K562 (cell line): ENCODE data around the gene GPR75. TPM values are rescaled to one million over a fixed set of nuclear protein-coding genes. Genes with fewer than 3 reads are reported as not detected.

Experiments used
- ATAC-seq: fragments of 200-7000 bp; cut with Tn5 transposase; 3 replicates; pipeline ENCODE4 v1.9.1; 2020; ENCODE audit warnings: moderate library complexity
- BruUV-seq: library from RNA; stranded (reverse); fragments of 400-500 nt; replicated peaks from 2 replicates; lab custom pipeline; 2021; lab: Mats Ljungman, UMichigan
- CTCF ChIA-PET: fragments of 300-600 bp; formaldehyde crosslinking; extraction: SDS; loops from one replicate; lab custom pipeline; 2021; ENCODE audit warnings: low intra/inter-chr PET ratio; lab: Yijun Ruan, JAX
- POLR2A ChIA-PET: fragments of 300-600, 350-650 bp; sonication (Branson Sonifier 250); formaldehyde crosslinking; extraction: SDS; loops from one replicate; lab custom pipeline; 2021; ENCODE audit warnings: antibody characterized with exemption, inconsistent platforms; lab: Yijun Ruan, JAX
- DNase-seq, 4 experiments: peaks; one replicate each; pipeline versions ENCODE4 v3.0.0 to v3.0.0-alpha.2; 2011 to 2018; ENCODE audit warnings: low spot score in 3 of 4, mixed read lengths in 3 of 4; ENCODE audit errors: extremely low read depth in 1 of 4
- FAIRE-seq: peaks from 2 replicates; lab custom pipeline; 2011; peaks lifted over from hg19 to GRCh38; lab: Jason Lieb, UNC
- H2AFZ ChIP-seq: 2 replicates; pipeline ENCODE4 v1.6.0; 2011; ENCODE audit warnings: low read depth, low read length, control low read depth, inconsistent platforms
- H3K27ac ChIP-seq: fragments of 200-600 bp; 3 replicates; pipeline ENCODE4 v1.8.0; 2011; ENCODE audit warnings: low read depth, mild to moderate bottlenecking, control low read depth, inconsistent platforms, low read length, moderate library complexity, mixed read lengths; ENCODE audit errors: extremely low read depth
- H3K27me3 ChIP-seq, 2 experiments: fragments of 300-600 bp in 1 of 2; 2 replicates in 1 of 2; 3 replicates in 1 of 2; pipeline versions ENCODE4 v1.6.0 to v1.8.0; 2011; ENCODE audit warnings: inconsistent platforms in 2 of 2, low read length in 2 of 2, mild to moderate bottlenecking in 1 of 2, mixed read lengths in 1 of 2, moderate library complexity in 1 of 2; ENCODE audit not compliant: control insufficient read depth in 2 of 2, insufficient read depth in 2 of 2
- H3K36me3 ChIP-seq: fragments of 300-600 bp; 3 replicates; pipeline ENCODE4 v1.8.0; 2011; ENCODE audit warnings: mild to moderate bottlenecking, low read length, inconsistent platforms; ENCODE audit not compliant: control insufficient read depth, insufficient read depth
- H3K4me1 ChIP-seq, 2 experiments: fragments of 200-600 bp in 1 of 2; replicated peaks in 1 of 2; 2 replicates in 1 of 2; 3 replicates in 1 of 2; pipeline versions ENCODE4 v1.5.1 to v1.8.0; 2011; ENCODE audit warnings: inconsistent platforms in 2 of 2, low read length in 2 of 2, mild to moderate bottlenecking in 1 of 2, mixed read lengths in 1 of 2, moderate library complexity in 1 of 2; ENCODE audit not compliant: control insufficient read depth in 2 of 2, insufficient read depth in 2 of 2
- H3K4me2 ChIP-seq: 2 replicates; pipeline ENCODE4 v1.6.1; 2011; ENCODE audit warnings: low read length, control low read depth, inconsistent platforms, mixed read lengths; ENCODE audit not compliant: insufficient read depth
- H3K4me3 ChIP-seq: fragments of 200-600 bp; sonication (generic), shearing (Covaris generic); 2 replicates; pipeline ENCODE4 v1.5.1; 2016; ENCODE audit warnings: control low read depth, inconsistent platforms
- H3K79me2 ChIP-seq: fragments of 200-600 bp; 3 replicates; pipeline ENCODE4 v1.8.0; 2011; ENCODE audit warnings: low read length, inconsistent platforms; ENCODE audit not compliant: control insufficient read depth, insufficient read depth
- H3K9ac ChIP-seq, 2 experiments: 2 replicates each; pipeline versions ENCODE4 v1.6.0 to v1.6.1; 2011; ENCODE audit warnings: low read depth in 2 of 2, low read length in 2 of 2, control low read depth in 1 of 2, inconsistent platforms in 1 of 2, mild to moderate bottlenecking in 1 of 2, mixed read lengths in 1 of 2; ENCODE audit not compliant: insufficient read depth in 1 of 2
- H3K9me1 ChIP-seq: one replicate; pipeline ENCODE4 v1.6.0; 2011; ENCODE audit warnings: inconsistent platforms, mild to moderate bottlenecking, low read length, moderate library complexity; ENCODE audit not compliant: control insufficient read depth, insufficient read depth
- H3K9me3 ChIP-seq: replicated peaks from 2 replicates; pipeline ENCODE4 v1.5.1; 2011; ENCODE audit warnings: low read depth, low read length, inconsistent platforms; ENCODE audit not compliant: control insufficient read depth, insufficient read depth
- H4K20me1 ChIP-seq: replicated peaks from 2 replicates; pipeline ENCODE4 v1.6.1; 2011; ENCODE audit warnings: low read length, inconsistent platforms, mixed read lengths; ENCODE audit not compliant: control insufficient read depth, insufficient read depth
- ATF1 ChIP-seq, 2 experiments: fragments of 450-650 bp in 1 of 2; IDR thresholded peaks; 2 replicates each; pipeline ENCODE4 v1.6.1; 2016; ENCODE audit warnings: missing compliant biosample characterization in 1 of 2, missing genetic modification characterization in 1 of 2
- ELF1 ChIP-seq: fragments of 200-800 bp; sonication (Bioruptor generic); IDR thresholded peaks from 2 replicates; pipeline ENCODE4 v1.6.1; 2016; ENCODE audit warnings: missing genetic modification characterization, missing compliant biosample characterization
- KAT8 ChIP-seq: fragments of 450-650 bp; IDR thresholded peaks from 2 replicates; pipeline ENCODE4 v1.6.1; 2016; ENCODE audit warnings: low read depth, mild to moderate bottlenecking
- NR2C2 ChIP-seq, 2 experiments: fragments of 200-800 bp in 1 of 2; sonication (Bioruptor generic) in 1 of 2; sonication (generic) in 1 of 2; formaldehyde crosslinking in 1 of 2; IDR thresholded peaks; 2 replicates each; pipeline versions ENCODE4 v1.6.1 to v1.8.0; 2016 to 2022; ENCODE audit warnings: mild to moderate bottlenecking in 1 of 2, missing compliant biosample characterization in 1 of 2, missing genetic modification characterization in 1 of 2, missing genetic modification reagents in 1 of 2
- POLR2A ChIP-seq: fragments of 450-650 bp; conservative IDR thresholded peaks from 2 replicates; pipeline ENCODE4 v1.6.1; 2016
- PTBP1 ChIP-seq: fragments of 200-400 bp; formaldehyde crosslinking; IDR thresholded peaks from 2 replicates; pipeline ENCODE4 v1.6.1; 2017; ENCODE audit warnings: low read depth, low read length
- RB1 ChIP-seq: fragments of 450-650 bp; IDR thresholded peaks from 2 replicates; pipeline ENCODE4 v1.6.1; 2017; ENCODE audit warnings: low read depth, mild to moderate bottlenecking
- SUPT5H ChIP-seq: fragments of 450-650 bp; IDR thresholded peaks from 2 replicates; pipeline ENCODE4 v1.6.1; 2016
- ZNF174 ChIP-seq: fragments of 250-450 bp; sonication (Bioruptor Pico); IDR thresholded peaks from 2 replicates; pipeline ENCODE4 v1.4.0; 2020; ENCODE audit warnings: mild to moderate bottlenecking
- ZNF79 ChIP-seq: fragments of 250-450 bp; sonication (Bioruptor Pico); IDR thresholded peaks from 2 replicates; pipeline ENCODE4 v1.4.0; 2020; ENCODE audit warnings: low read depth, mild to moderate bottlenecking, moderate library complexity
- WGBS: fragments of 100-300 bp; shearing (Covaris generic); methylation state at CpG from one replicate; pipeline ENCODE4 v1.1.6; 2016; ENCODE audit warnings: low coverage, mixed read lengths; ENCODE audit not compliant: insufficient coverage; ENCODE audit errors: missing lambda C conversion rate; 5-methylcytosine and 5-hydroxymethylcytosine counted together
- in situ Hi-C: fragments of 300-500 bp; cut with MboI; formaldehyde crosslinking; loops from 4 replicates; pipeline ENCODE4 v1.15.0; 2018; ENCODE audit warnings: inconsistent platforms, mixed read lengths
- intact Hi-C: fragments of 100-400 bp; cut with micrococcal nuclease; formaldehyde crosslinking; loops from 2 replicates; pipeline ENCODE4 v1.14.2; 2022
- polyA plus RNA-seq, 8 experiments: library from polyadenylated mRNA; depleted of rRNA in 4 of 8; stranded (reverse) in 5 of 8; unstranded in 3 of 8; fragments of >200 nt; fragmentation: Nextera tagmentation in 2 of 8; fragmentation: Illumina TruSeq in 1 of 8; extraction: Ambion mirVana in 2 of 8; extraction: Trizol in 1 of 8; gene quantifications; 2 replicates each; pipeline versions ENCODE4 v1.2.1 to v1.2.3, GENCODE V29; 2011 to 2014; ENCODE audit warnings: inconsistent platforms in 1 of 8, missing spikeins in 1 of 8
- total RNA-seq, 7 experiments: library from RNA; depleted of rRNA in 6 of 7; stranded (reverse); fragments of >200 nt in 6 of 7; fragmentation: Illumina TruSeq in 2 of 7; extraction: Trizol in 2 of 7; gene quantifications; 2 replicates each; pipeline versions ENCODE4 v1.2.1 to v1.2.3, GENCODE V29; 2011 to 2021; ENCODE audit warnings: low replicate concordance in 1 of 7

The GPR75 gene
- total and polyA plus RNA-seq, 9 of the 15 experiments (the other 6 are each of a cell fraction or from before 2014, with no cell fraction given), result 0.10 to 3.9 (median 2.3) TPM

GRCh38 chr2:53856272-53856671 is 3.5 kb downstream of the GPR75 start:
- Histone ChIP-seq H3K36me3 (peaks cover 32% of the 10 kb centered on the region; the same call in 2 of the 3 replicates), H2AFZ (no peak overlapping the region), H3K9me3 (no peaks in the 10 kb centered on the region), H3K9me1 (no peaks in the 10 kb centered on the region), H3K9ac (no peak overlapping the region), H3K27me3 (no peaks in the 10 kb centered on the region), H3K4me3 (no peak overlapping the region), H3K27ac (no peak overlapping the region), H4K20me1 (no peaks in the 10 kb centered on the region), H3K79me2 (no peaks in the 10 kb centered on the region), H3K4me2 (no peak overlapping the region), H3K4me1 (no peaks in the 10 kb centered on the region; a peak in 1 of 5 replicates)
- CTCF ChIA-PET, result no interaction called here
- intact Hi-C loops, result no loop called here
- WGBS, result 76% methylated on average over 2 of the region's 2 CpGs
- DNase-seq (no peak), FAIRE-seq (no peak), ATAC-seq (peak; percentile 17; the same call in 1 of the 3 replicates)
- in situ Hi-C loops, result no loop called here
- no TSS peak for BruUV-seq
- POLR2A ChIA-PET, result no interaction called here
- no peak for TF ChIP-seq ELF1 (tag)
- TF ChIP-seq SUPT5H, result no peak
- no peak for TF ChIP-seq POLR2A
- no peak for TF ChIP-seq PTBP1
- no peak for TF ChIP-seq NR2C2 (CRISPR knock-in tag; IDR thresholded peaks at IDR 0.05)
- no peak for TF ChIP-seq NR2C2 (tag; IDR thresholded peaks at IDR 0.05)
- no peak for TF ChIP-seq KAT8
- TF ChIP-seq RB1, result no peak
- TF ChIP-seq ZNF174 (CRISPR knock-in tag), result no peak
- TF ChIP-seq ATF1 (CRISPR knock-in tag; IDR thresholded peaks at IDR 0.05), result no peak
- no peak for TF ChIP-seq ATF1 (tag; IDR thresholded peaks at IDR 0.05)
- TF ChIP-seq ZNF79 (CRISPR knock-in tag), result no peak
